Ovary (tissue), 9 donors: ENCODE measurements around the gene KCNH5. TPM values are rescaled to one million over a fixed set of nuclear protein-coding genes. Genes with fewer than 3 reads are reported as not detected.

Experiments
- DNase-seq, 5 donors: peaks; one replicate each; pipeline ENCODE4 v3.0.0-alpha.2; 2019 to 2020
- H3K27ac ChIP-seq, 2 donors: fragments of 200-600 bp; one replicate each; pipeline versions ENCODE4 v1.5.1 to v1.8.0; 2019 to 2022
- H3K27me3 ChIP-seq: fragments of 200-600 bp; one replicate; pipeline ENCODE4 v1.8.0; 2022
- H3K36me3 ChIP-seq: fragments of 200-600 bp; sonication (generic); one replicate; pipeline ENCODE4 v1.5.1; 2019
- H3K4me1 ChIP-seq: one replicate; pipeline ENCODE4 v1.8.1; 2013; ENCODE audit warnings: mild to moderate bottlenecking, moderate library complexity; ENCODE audit not compliant: insufficient read depth
- H3K4me3 ChIP-seq: fragments of 200-600 bp; sonication (generic); one replicate; pipeline ENCODE4 v1.5.1; 2017
- H3K9me3 ChIP-seq, 2 donors: fragments of 200-600 bp in 1 of 2; sonication (generic) in 1 of 2; one replicate each; pipeline versions ENCODE4 v1.5.1 to v1.8.1; 2013 to 2019; ENCODE audit warnings: mild to moderate bottlenecking in 1 of 2, moderate library complexity in 1 of 2
- EP300 ChIP-seq: sonication (generic); formaldehyde crosslinking; IDR thresholded peaks from one replicate; pipeline ENCODE4 v1.6.1; 2017; ENCODE audit warnings: antibody characterized with exemption
- POLR2A ChIP-seq: fragments of 450-650 bp; IDR thresholded peaks from one replicate; pipeline ENCODE4 v1.6.1; 2017; ENCODE audit warnings: antibody characterized with exemption, mild to moderate bottlenecking, moderate library complexity
- WGBS, 3 donors: extraction: QIAGEN DNeasy Blood & Tissue Kit in 1 of 3; methylation state at CpG; one replicate each; pipeline versions ENCODE4 v1.1.5 to v1.1.7; 2013 to 2017; 5-methylcytosine and 5-hydroxymethylcytosine counted together
- intact Hi-C, 4 donors: fragments of 100-400 bp; cut with DNase I; formaldehyde crosslinking; loops; one replicate each; pipeline versions ENCODE4 v1.11.0 to v1.15.1; 2022 to 2023
- polyA plus RNA-seq, 2 donors: library from polyadenylated mRNA; stranded (reverse); fragments of 200-250 nt in 1 of 2; fragments of 350-450 nt in 1 of 2; fragmentation: Illumina TruSeq in 1 of 2; extraction: RNeasy Lipid Tissue Mini Kit (QIAGEN cat#74804) in 1 of 2; gene quantifications; one replicate each; pipeline ENCODE4 v1.2.3, GENCODE V29; 2013 to 2014
- total RNA-seq, 7 donors: library from RNA; depleted of rRNA in 2 of 7; stranded (reverse); fragments of >200 nt in 2 of 7; fragmentation: NEBNext Ultra II Directional in 3 of 7; extraction: Animal tissue kit (Norgen Biotek cat#: 25700) in 3 of 7; gene quantifications; one replicate each; pipeline versions ENCODE4 v1.1.0 to v1.2.4, GENCODE V29; 2016 to 2023
- TF ChIP-seq, protein P1 (sequence below), 3 donors: fragments of 450-650 bp in 2 of 3; fragments of 200-600 bp in 1 of 3; IDR thresholded peaks; one replicate each; pipeline versions ENCODE4 v1.5.1 to v1.8.0; 2016 to 2022; ENCODE audit warnings: antibody characterized with exemption in 3 of 3, mild to moderate bottlenecking in 1 of 3
- donor health status: DM: no; HTN: no; CAD: no; lungs with moderate emphysema.
- donor health status: DM: no; HTN: no; CAD: no.
- donor health status: Bipolar disorder and iron deficiency.
- donor health status: DM: yes; HTN: yes; CAD: no.
- donor health status: DM: no; HTN: no; CAD: no.
- donor health status: DM: yes; HTN: yes; CAD: no.

KCNH5 gene
- total and polyA plus RNA-seq, 9 donors: 0.05 TPM; not detected in 7

GRCh38 chr14:62988967-62989366 is 56.3 kb downstream of the KCNH5 start:
- TF ChIP-seq EP300: no peak
- TF ChIP-seq, protein P1, sequence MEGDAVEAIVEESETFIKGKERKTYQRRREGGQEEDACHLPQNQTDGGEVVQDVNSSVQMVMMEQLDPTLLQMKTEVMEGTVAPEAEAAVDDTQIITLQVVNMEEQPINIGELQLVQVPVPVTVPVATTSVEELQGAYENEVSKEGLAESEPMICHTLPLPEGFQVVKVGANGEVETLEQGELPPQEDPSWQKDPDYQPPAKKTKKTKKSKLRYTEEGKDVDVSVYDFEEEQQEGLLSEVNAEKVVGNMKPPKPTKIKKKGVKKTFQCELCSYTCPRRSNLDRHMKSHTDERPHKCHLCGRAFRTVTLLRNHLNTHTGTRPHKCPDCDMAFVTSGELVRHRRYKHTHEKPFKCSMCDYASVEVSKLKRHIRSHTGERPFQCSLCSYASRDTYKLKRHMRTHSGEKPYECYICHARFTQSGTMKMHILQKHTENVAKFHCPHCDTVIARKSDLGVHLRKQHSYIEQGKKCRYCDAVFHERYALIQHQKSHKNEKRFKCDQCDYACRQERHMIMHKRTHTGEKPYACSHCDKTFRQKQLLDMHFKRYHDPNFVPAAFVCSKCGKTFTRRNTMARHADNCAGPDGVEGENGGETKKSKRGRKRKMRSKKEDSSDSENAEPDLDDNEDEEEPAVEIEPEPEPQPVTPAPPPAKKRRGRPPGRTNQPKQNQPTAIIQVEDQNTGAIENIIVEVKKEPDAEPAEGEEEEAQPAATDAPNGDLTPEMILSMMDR (IDR thresholded peaks at IDR 0.05): no peak
- TF ChIP-seq POLR2A: no peak
- intact Hi-C loops: no loop called here

GRCh38 chr14:62983821-62984220 is 61.4 kb downstream of the KCNH5 start:
- Histone ChIP-seq H3K36me3 (no peaks in the 10 kb centered on the region), H3K27me3 (no peaks in the 10 kb centered on the region), H3K4me3 (no peak overlapping the region), H3K9me3 (no peaks in the 10 kb centered on the region), H3K27ac (no peak overlapping the region), H3K4me1 (no peaks in the 10 kb centered on the region)
- intact Hi-C loops: no loop called here
- no peak for DNase-seq
- TF ChIP-seq EP300 (no peak), POLR2A (no peak)
- TF ChIP-seq, protein P1 (IDR thresholded peaks at IDR 0.05): no peak

More at GRCh38 chr14:62988967-62989366, 56.3 kb downstream of the KCNH5 start:
- no peak for DNase-seq
- Histone ChIP-seq H3K4me1 (no peaks in the 10 kb centered on the region), H3K9me3 (no peaks in the 10 kb centered on the region), H3K4me3 (no peak overlapping the region), H3K27me3 (no peaks in the 10 kb centered on the region), H3K27ac (no peak overlapping the region), H3K36me3 (no peaks in the 10 kb centered on the region)
- 32 to 49% (median 39%) methylated on average over 3 of the region's 3 CpGs for WGBS, 3 donors

DNA sequence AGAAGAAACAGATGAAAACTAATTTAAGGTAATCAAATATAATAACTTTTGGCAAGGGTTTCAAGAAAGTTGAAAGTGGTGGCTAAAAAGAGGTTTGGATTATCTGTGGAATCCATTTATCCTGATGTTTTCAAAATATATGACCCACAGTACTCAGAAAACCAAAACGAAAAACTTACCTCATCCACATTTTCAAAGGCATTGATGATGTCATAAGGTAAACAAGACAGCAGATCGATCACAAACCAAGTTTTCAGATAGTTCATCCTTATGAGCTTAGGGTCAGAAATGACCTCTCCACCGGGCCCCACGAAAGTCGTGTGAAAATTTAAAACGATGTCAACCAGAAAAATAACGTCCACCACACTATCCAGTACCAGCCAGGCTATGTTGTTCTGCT is 64.6 kb downstream of the KCNH5 start:
- intact Hi-C loops: no loop called here
- no peak for DNase-seq
- no peak overlapping the region for H3K27ac ChIP-seq
- WGBS, 3 donors: 79 to 83% (median 83%) methylated on average over 7 of the region's 7 CpGs
- TF ChIP-seq EP300 (no peak), POLR2A (no peak)
- TF ChIP-seq, protein P1 (IDR thresholded peaks at IDR 0.05): no peak
- no peak overlapping the region for H3K4me3 ChIP-seq
- H3K27me3 ChIP-seq: no peaks in the 10 kb centered on the region
- H3K4me1 ChIP-seq: no peaks in the 10 kb centered on the region
- no peaks in the 10 kb centered on the region for H3K9me3 ChIP-seq
- no peaks in the 10 kb centered on the region for H3K36me3 ChIP-seq

- Histone ChIP-seq H3K4me1 (no peaks in the 10 kb centered on the region), H3K36me3 (no peaks in the 10 kb centered on the region), H3K27me3 (no peaks in the 10 kb centered on the region), H3K27ac (no peak overlapping the region), H3K4me3 (no peak overlapping the region), H3K9me3 (no peaks in the 10 kb centered on the region)
- WGBS, 3 donors: 72 to 88% (median 82%) methylated on average over 1 of the region's 1 CpG
- intact Hi-C loops: no loop called here
- no peak for DNase-seq
- no peak for TF ChIP-seq EP300
- TF ChIP-seq, protein P1 (IDR thresholded peaks at IDR 0.05): no peak
- no peak for TF ChIP-seq POLR2A
Observed at GRCh38 chr14:62957562-62957961, 87.7 kb downstream of the KCNH5 start.

- Histone ChIP-seq H3K4me3 (no peak overlapping the region), H3K36me3 (no peaks in the 10 kb centered on the region), H3K4me1 (no peaks in the 10 kb centered on the region), H3K27me3 (no peaks in the 10 kb centered on the region), H3K27ac (no peak overlapping the region), H3K9me3 (no peaks in the 10 kb centered on the region)
- TF ChIP-seq EP300: no peak
- TF ChIP-seq, protein P1 (IDR thresholded peaks at IDR 0.05): no peak
- no peak for TF ChIP-seq POLR2A
- intact Hi-C loops: no loop called here
- DNase-seq: no peak
- 64 to 66% (median 65%) methylated on average over 2 of the region's 2 CpGs for WGBS, 3 donors
Observed at GRCh38 chr14:62956413-62956812, 88.8 kb downstream of the KCNH5 start.
